Psoas muscle (tissue), 8 donors: ENCODE data around the gene LPGAT1. TPM values are rescaled to one million over a fixed set of nuclear protein-coding genes. Genes with fewer than 3 reads are reported as not detected.

ENCODE experiments used
- ATAC-seq, 4 donors: fragments of 200-7000 bp; cut with Tn5 transposase; one replicate each; pipeline ENCODE4 v1.9.1; 2020; ENCODE audit warnings: moderate library complexity in 3 of 4, mild to moderate bottlenecking in 2 of 4
- DNase-seq, 2 donors: peaks; one replicate each; pipeline ENCODE4 v3.0.0-alpha.2; 2020
- H3K27ac ChIP-seq: fragments of 200-600 bp; one replicate; pipeline ENCODE4 v1.8.0; 2022
- H3K27me3 ChIP-seq, 3 donors: fragments of 200-600 bp in 1 of 3; one replicate each; pipeline versions ENCODE4 v1.6.1 to v1.8.0; 2013 to 2022; ENCODE audit warnings: low read length in 2 of 3, mild to moderate bottlenecking in 2 of 3, moderate library complexity in 1 of 3; ENCODE audit not compliant: insufficient read depth in 3 of 3
- H3K36me3 ChIP-seq, 2 donors: fragments of 200-600 bp in 1 of 2; one replicate each; pipeline versions ENCODE4 v1.6.1 to v1.8.0; 2013 to 2022; ENCODE audit warnings: low read depth in 1 of 2, mild to moderate bottlenecking in 1 of 2, moderate library complexity in 1 of 2; ENCODE audit not compliant: insufficient read depth in 1 of 2
- H3K4me1 ChIP-seq: fragments of 200-600 bp; one replicate; pipeline ENCODE4 v1.8.0; 2022
- H3K4me3 ChIP-seq: fragments of 200-600 bp; one replicate; pipeline ENCODE4 v1.8.0; 2022; ENCODE audit warnings: mild to moderate bottlenecking
- H3K9me3 ChIP-seq: fragments of 200-600 bp; one replicate; pipeline ENCODE4 v1.8.0; 2022
- WGBS, 3 donors: extraction: QIAGEN DNeasy Blood & Tissue Kit; methylation state at CpG; one replicate each; pipeline versions ENCODE4 v1.1.6 to v1.1.7; 2013; 5-methylcytosine and 5-hydroxymethylcytosine counted together
- intact Hi-C, 2 donors: fragments of 100-400 bp; cut with DNase I; formaldehyde crosslinking; loops; one replicate each; pipeline versions ENCODE4 v1.11.0 to v1.14.2; 2022
- polyA plus RNA-seq, 3 donors: library from polyadenylated mRNA; stranded (reverse); fragments of 200-250 nt; gene quantifications; one replicate each; pipeline ENCODE4 v1.2.3, GENCODE V29; 2013
- total RNA-seq, 4 donors: library from RNA; stranded (reverse); fragmentation: NEBNext Ultra II Directional in 2 of 4; extraction: Animal tissue kit (Norgen Biotek cat#: 25700) in 2 of 4; gene quantifications; one replicate each; pipeline versions ENCODE4 v1.2.1 to v1.2.4, GENCODE V29; 2021 to 2023
- TF ChIP-seq, protein P1 (sequence below): fragments of 200-600 bp; IDR thresholded peaks from one replicate; pipeline ENCODE4 v1.8.0; 2022; ENCODE audit warnings: antibody characterized with exemption
- donor health status: healthy with polysubstance abuse.
- donor health status: DM: no; HTN: no; CAD: no; lungs with moderate emphysema.
- donor health status: Bipolar disorder and iron deficiency.
- donor health status: healthy.
- donor health status: DM: yes; HTN: yes; CAD: no.
- donor health status: DM: no; HTN: no; CAD: no.
- donor health status: DM: no; HTN: no; CAD: no.
- donor health status: DM: yes; HTN: yes; CAD: no.

Gene LPGAT1
- total and polyA plus RNA-seq, 7 donors, result 6.2 to 26.2 (median 19.3) TPM

DNA sequence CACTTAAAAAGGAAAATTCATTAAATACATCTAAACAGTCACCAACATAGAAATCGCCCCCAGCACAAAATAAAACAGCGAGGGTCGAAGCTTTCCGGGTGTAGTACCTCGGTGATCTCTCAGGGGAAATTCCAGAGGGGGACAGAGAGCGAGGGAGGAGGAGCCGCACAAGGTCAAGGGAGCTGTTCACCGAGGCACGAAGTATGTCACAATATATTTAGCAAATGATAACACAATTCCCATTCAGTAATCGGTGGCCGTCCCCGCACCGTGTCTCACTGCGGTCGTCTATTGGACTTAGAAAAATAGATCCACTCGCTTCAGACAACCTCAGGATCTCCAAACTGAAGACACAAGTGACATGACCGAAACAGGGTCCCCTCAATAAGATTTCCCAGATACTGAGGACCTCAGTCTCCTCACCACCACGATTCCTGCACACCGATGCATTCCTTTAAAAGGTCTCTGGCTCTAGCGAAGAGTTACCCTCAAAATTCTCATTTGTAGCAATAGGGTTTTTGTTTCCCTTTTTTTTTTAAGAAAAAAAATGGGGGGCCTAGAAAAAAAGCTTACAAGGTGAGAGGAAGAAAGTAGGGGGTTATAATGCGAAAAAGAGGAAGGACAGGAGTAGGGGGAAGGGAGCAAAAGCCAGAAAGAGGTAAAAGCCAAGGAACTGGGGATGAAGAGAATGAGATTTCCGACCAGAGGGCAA is 1.1 kb downstream of the LPGAT1 start:
- ATAC-seq, result peak in 3 of 4 donors; percentile 45 to 60 (median 50)
- Histone ChIP-seq H3K27ac (peak overlapping the region; percentile 86), H3K27me3 (no peaks in the 10 kb centered on the region), H3K4me3 (peak overlapping the region; percentile 79), H3K36me3 (peaks cover 3 to 20% of the 10 kb centered on the region in 2 donors), H3K9me3 (no peaks in the 10 kb centered on the region), H3K4me1 (peaks cover 15% of the 10 kb centered on the region)
- WGBS, 3 donors, result 8 to 12% (median 8%) methylated on average over 22 of the region's 22 CpGs
- TF ChIP-seq, protein P1, sequence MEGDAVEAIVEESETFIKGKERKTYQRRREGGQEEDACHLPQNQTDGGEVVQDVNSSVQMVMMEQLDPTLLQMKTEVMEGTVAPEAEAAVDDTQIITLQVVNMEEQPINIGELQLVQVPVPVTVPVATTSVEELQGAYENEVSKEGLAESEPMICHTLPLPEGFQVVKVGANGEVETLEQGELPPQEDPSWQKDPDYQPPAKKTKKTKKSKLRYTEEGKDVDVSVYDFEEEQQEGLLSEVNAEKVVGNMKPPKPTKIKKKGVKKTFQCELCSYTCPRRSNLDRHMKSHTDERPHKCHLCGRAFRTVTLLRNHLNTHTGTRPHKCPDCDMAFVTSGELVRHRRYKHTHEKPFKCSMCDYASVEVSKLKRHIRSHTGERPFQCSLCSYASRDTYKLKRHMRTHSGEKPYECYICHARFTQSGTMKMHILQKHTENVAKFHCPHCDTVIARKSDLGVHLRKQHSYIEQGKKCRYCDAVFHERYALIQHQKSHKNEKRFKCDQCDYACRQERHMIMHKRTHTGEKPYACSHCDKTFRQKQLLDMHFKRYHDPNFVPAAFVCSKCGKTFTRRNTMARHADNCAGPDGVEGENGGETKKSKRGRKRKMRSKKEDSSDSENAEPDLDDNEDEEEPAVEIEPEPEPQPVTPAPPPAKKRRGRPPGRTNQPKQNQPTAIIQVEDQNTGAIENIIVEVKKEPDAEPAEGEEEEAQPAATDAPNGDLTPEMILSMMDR, result no peak
- DNase-seq, result peak; percentile 23 to 55
- intact Hi-C loops, result loop anchor here (2.0 to 10.0 kb wide), 4 partner anchors 132 to 185 kb away; no protein-coding TSS in a partner anchor

DNA sequence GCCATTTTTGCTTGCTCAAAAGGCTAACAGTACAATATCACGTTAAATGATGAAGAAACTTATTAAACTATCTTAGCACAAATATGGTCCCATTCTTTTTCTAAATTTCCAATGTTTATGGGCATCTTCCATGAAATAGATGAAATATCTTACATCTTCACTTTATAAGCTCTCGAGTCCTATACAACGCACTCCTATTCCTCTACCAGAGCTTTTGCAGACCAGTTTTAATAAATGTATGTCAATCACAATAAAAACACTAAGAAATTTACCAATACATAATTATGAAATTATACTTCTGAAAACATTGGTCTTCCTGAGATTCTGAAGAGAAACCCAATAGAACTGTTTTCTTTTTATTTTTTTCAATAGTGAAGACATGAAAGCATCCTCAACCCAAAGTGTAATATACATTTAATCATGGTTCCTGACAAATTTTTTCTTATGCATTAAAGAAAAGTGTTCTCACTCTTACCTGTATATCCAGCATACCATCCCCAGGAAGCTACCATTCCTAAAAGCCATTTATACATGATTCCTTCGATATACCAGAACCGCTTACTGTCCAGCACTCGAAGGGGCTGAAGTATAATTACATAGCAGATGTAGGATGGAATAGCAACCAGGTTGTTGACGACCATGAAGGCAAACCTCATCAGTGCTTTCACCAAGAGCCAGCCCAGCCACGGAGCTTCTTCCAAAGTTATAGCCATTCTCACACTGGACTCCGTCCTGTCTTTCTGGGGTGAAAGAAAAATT is 1.8 kb downstream of the LPGAT1 start:
- TF ChIP-seq, protein P1, result no peak
- ATAC-seq, result no peak
- Histone ChIP-seq H3K4me1 (peaks cover 15% of the 10 kb centered on the region), H3K36me3 (peaks cover 3 to 26% of the 10 kb centered on the region in 2 donors), H3K4me3 (peak overlapping the region; percentile 79), H3K27me3 (no peaks in the 10 kb centered on the region), H3K27ac (no peak overlapping the region), H3K9me3 (no peaks in the 10 kb centered on the region)
- 64 to 78% (median 65%) methylated on average over 9 of the region's 9 CpGs for WGBS, 3 donors
- DNase-seq, result no peak
- intact Hi-C loops, result no loop called here

DNA sequence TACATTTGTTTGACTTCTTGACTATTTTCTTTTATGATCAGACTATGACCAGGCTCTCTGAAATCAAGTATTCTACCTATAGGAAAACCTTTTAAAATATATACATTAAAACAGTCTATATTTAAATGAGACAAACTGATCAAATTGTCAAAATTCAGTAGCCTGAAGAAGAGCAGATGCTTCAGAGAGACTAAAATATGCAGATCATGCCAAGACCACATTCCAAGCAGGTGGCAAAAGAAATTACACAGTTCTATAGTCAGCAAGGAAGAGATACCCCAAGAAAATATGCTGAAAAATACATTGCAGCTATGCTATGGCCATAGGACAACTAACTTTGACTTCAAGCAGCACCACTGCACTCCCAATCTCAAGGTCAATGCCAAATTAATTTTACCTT is 3.5 kb downstream of the LPGAT1 start:
- peaks cover 15% of the 10 kb centered on the region for H3K4me1 ChIP-seq
- no peak for DNase-seq
- H3K27me3 ChIP-seq, result no peaks in the 10 kb centered on the region
- no peak overlapping the region for H3K27ac ChIP-seq
- TF ChIP-seq, protein P1, result no peak
- intact Hi-C loops, result no loop called here
- no peaks in the 10 kb centered on the region for H3K9me3 ChIP-seq
- H3K36me3 ChIP-seq, result peaks cover 3 to 26% of the 10 kb centered on the region in 2 donors
- no peak for ATAC-seq
- no peak overlapping the region for H3K4me3 ChIP-seq

DNA sequence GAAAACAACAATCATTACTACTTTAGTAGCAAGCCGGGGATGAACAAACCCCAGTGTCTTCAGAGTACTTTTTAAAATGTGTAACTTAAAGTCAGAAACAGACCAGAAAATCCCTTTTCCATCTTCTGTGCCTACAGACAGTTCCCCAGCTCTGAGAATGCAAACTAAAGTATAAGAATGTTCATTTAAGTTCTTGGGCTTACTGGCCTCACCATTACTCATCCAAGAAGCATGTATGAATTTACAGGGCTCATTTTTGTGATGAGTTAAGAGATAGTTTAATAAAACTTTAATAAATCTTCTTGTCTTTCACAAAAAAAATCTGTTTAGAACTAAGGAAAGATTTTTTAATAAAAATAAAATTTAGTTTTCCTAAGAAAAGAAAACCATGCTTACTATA is 4.6 kb downstream of the LPGAT1 start:
- Histone ChIP-seq H3K4me1 (peaks cover 15% of the 10 kb centered on the region), H3K36me3 (peaks cover 3 to 26% of the 10 kb centered on the region in 2 donors), H3K27ac (no peak overlapping the region), H3K9me3 (no peaks in the 10 kb centered on the region), H3K4me3 (no peak overlapping the region), H3K27me3 (no peaks in the 10 kb centered on the region)
- ATAC-seq (no peak), DNase-seq (no peak)
- TF ChIP-seq, protein P1, result no peak
- 91 to 97% (median 94%) methylated on average over 1 of the region's 1 CpG for WGBS, 3 donors
- intact Hi-C loops, result no loop called here
